Activated B cell treated with CpG ODN at 0.5 μM for 24 hours (primary cell): ENCODE data around the gene APMAP. TPM values are rescaled to one million over a fixed set of nuclear protein-coding genes. Genes with fewer than 3 reads are reported as not detected.

Experiments used
- ATAC-seq: fragments of 200-7000 bp; cut with Tn5 transposase; one replicate; pipeline ENCODE4 v1.10.0; 2021; ENCODE audit warnings: low read depth, mild to moderate bottlenecking, moderate library complexity
- CTCF ChIA-PET: fragments of 350-600 bp; sonication (Branson Sonifier 250); formaldehyde crosslinking; loops from one replicate; lab custom pipeline; 2021; ENCODE audit warnings: antibody characterized with exemption; lab: Charles Lee
- POLR2A ChIA-PET: fragments of 350-600 bp; sonication (Branson Sonifier 250); formaldehyde crosslinking; loops from one replicate; lab custom pipeline; 2021; ENCODE audit warnings: antibody characterized with exemption; lab: Charles Lee
- DNase-seq: peaks from one replicate; pipeline ENCODE4 v3.0.0; 2022
- H3K27ac Mint-ChIP-seq: one replicate; pipeline ENCODE4 v1.8.0; 2020; ENCODE audit warnings: mixed read lengths
- H3K27me3 Mint-ChIP-seq: one replicate; pipeline ENCODE4 v1.8.0; 2021; ENCODE audit warnings: mixed read lengths
- H3K36me3 Mint-ChIP-seq: one replicate; pipeline ENCODE4 v1.8.0; 2021; ENCODE audit warnings: low read depth, mixed read lengths
- H3K4me1 Mint-ChIP-seq: one replicate; pipeline ENCODE4 v1.8.0; 2021; ENCODE audit warnings: mixed read lengths
- H3K4me3 Mint-ChIP-seq: one replicate; pipeline ENCODE4 v1.8.0; 2020; ENCODE audit warnings: mild to moderate bottlenecking, mixed read lengths
- H3K9me3 Mint-ChIP-seq: one replicate; pipeline ENCODE4 v1.8.0; 2020; ENCODE audit warnings: mixed read lengths
- CTCF ChIP-seq: fragments of 200-600 bp; IDR thresholded peaks from one replicate; pipeline ENCODE4 v1.8.0; 2022; ENCODE audit warnings: antibody characterized with exemption, mild to moderate bottlenecking
- intact Hi-C: fragments of 100-400 bp; cut with micrococcal nuclease; formaldehyde crosslinking; loops from one replicate; pipeline ENCODE4 v1.15.1; 2024
- total RNA-seq: library from RNA; stranded (reverse); gene quantifications from 2 replicates; pipeline ENCODE4 v1.2.3, GENCODE V29; 2022

APMAP gene
- total RNA-seq, 1 donor from 2014 or later = 22.3 TPM

GRCh38 chr20:25031241-25031640, 38.7 kb upstream of the APMAP start:
- Mint-ChIP-seq H3K9me3 (no peaks in the 10 kb centered on the region), H3K27ac (no peak overlapping the region), H3K4me1 (peaks cover 45% of the 10 kb centered on the region), H3K27me3 (no peaks in the 10 kb centered on the region), H3K36me3 (peaks cover 59% of the 10 kb centered on the region), H3K4me3 (no peak overlapping the region)
- CTCF ChIA-PET = no interaction called here
- TF ChIP-seq CTCF = no peak
- ATAC-seq = no peak
- POLR2A ChIA-PET = no interaction called here
- no peak for DNase-seq
- intact Hi-C loops = no loop called here

- TF ChIP-seq CTCF = no peak
- Mint-ChIP-seq H3K36me3 (peaks cover 62% of the 10 kb centered on the region), H3K4me3 (no peak overlapping the region), H3K4me1 (peaks cover 42% of the 10 kb centered on the region), H3K9me3 (no peaks in the 10 kb centered on the region), H3K27me3 (no peaks in the 10 kb centered on the region), H3K27ac (no peak overlapping the region)
- CTCF ChIA-PET = no interaction called here
- no peak for DNase-seq
- POLR2A ChIA-PET = no interaction called here
- no peak for ATAC-seq
- intact Hi-C loops = no loop called here
Measured at GRCh38 chr20:25030649-25031207, 38.2 kb upstream of the APMAP start.

GRCh38 chr20:25030007-25030648, 37.6 kb upstream of the APMAP start:
- Mint-ChIP-seq H3K27me3 (no peaks in the 10 kb centered on the region), H3K4me1 (peaks cover 38% of the 10 kb centered on the region), H3K4me3 (no peak overlapping the region), H3K36me3 (peaks cover 66% of the 10 kb centered on the region), H3K27ac (no peak overlapping the region), H3K9me3 (no peaks in the 10 kb centered on the region)
- TF ChIP-seq CTCF = no peak
- ATAC-seq (no peak), DNase-seq (no peak)
- intact Hi-C loops = no loop called here
- CTCF ChIA-PET = no interaction called here
- POLR2A ChIA-PET = interaction anchor here (1.2 kb wide), 1 partner anchor 28 kb away, joined by 3 read pairs; the partner anchor contains the start of gene ACSS1

- Mint-ChIP-seq H3K36me3 (peaks cover 78% of the 10 kb centered on the region), H3K4me1 (peaks cover 26% of the 10 kb centered on the region), H3K27ac (no peak overlapping the region), H3K4me3 (no peak overlapping the region), H3K9me3 (no peaks in the 10 kb centered on the region), H3K27me3 (no peaks in the 10 kb centered on the region)
- no peak for TF ChIP-seq CTCF
- ATAC-seq (no peak), DNase-seq (no peak)
- ChIA-PET CTCF (no interaction called here), POLR2A (no interaction called here)
- intact Hi-C loops = no loop called here
Measured at GRCh38 chr20:25025986-25026605, 33.5 kb upstream of the APMAP start.

- H3K4me3 Mint-ChIP-seq = no peak overlapping the region
- POLR2A ChIA-PET = no interaction called here
- CTCF ChIA-PET = no interaction called here
- no peaks in the 10 kb centered on the region for H3K9me3 Mint-ChIP-seq
- peaks cover 26% of the 10 kb centered on the region for H3K4me1 Mint-ChIP-seq
- H3K27ac Mint-ChIP-seq = no peak overlapping the region
- TF ChIP-seq CTCF = no peak
- ATAC-seq (no peak), DNase-seq (no peak)
- peaks cover 78% of the 10 kb centered on the region for H3K36me3 Mint-ChIP-seq
- intact Hi-C loops = no loop called here
- H3K27me3 Mint-ChIP-seq = no peaks in the 10 kb centered on the region
Measured at GRCh38 chr20:25025091-25025861, 32.7 kb upstream of the APMAP start.
